Mesenchymal stem cell (in vitro differentiated cells and primary cell): ENCODE data around the gene MST1.

Source experiments
- DNase-seq: peaks from one replicate; pipeline ENCODE4 v3.0.0-alpha.2; 2013
- H2AFZ ChIP-seq: one replicate; pipeline ENCODE4 v1.6.1; 2013; ENCODE audit warnings: low read depth, mild to moderate bottlenecking, control low read depth, inconsistent platforms, low read length, moderate library complexity
- H2AK5ac ChIP-seq: 2 replicates; pipeline ENCODE4 v1.6.1; 2013; ENCODE audit warnings: low read length, moderate library complexity, mild to moderate bottlenecking, inconsistent platforms; ENCODE audit not compliant: severe bottlenecking
- H2BK120ac ChIP-seq: one replicate; pipeline ENCODE4 v1.6.1; 2013; ENCODE audit warnings: low read depth, mild to moderate bottlenecking, inconsistent platforms, low read length, moderate library complexity
- H2BK12ac ChIP-seq, 2 experiments: one replicate each; pipeline ENCODE4 v1.6.1; 2013; ENCODE audit warnings: inconsistent platforms in 2 of 2, low read length in 2 of 2, mild to moderate bottlenecking in 2 of 2, moderate library complexity in 2 of 2, control low read depth in 1 of 2
- H2BK15ac ChIP-seq: one replicate; pipeline ENCODE4 v1.6.1; 2013; ENCODE audit warnings: mild to moderate bottlenecking, low read depth, inconsistent platforms; ENCODE audit not compliant: poor library complexity, severe bottlenecking
- H2BK5ac ChIP-seq: 2 replicates; pipeline ENCODE4 v1.6.1; 2013; ENCODE audit warnings: low read depth, mild to moderate bottlenecking, low read length, control low read depth, inconsistent platforms; ENCODE audit not compliant: poor library complexity, severe bottlenecking
- H3K14ac ChIP-seq, 2 experiments: one replicate each; pipeline ENCODE4 v1.6.1; 2013; ENCODE audit warnings: inconsistent platforms in 2 of 2, low read length in 2 of 2, control low read depth in 1 of 2, mild to moderate bottlenecking in 1 of 2, moderate library complexity in 1 of 2
- H3K18ac ChIP-seq, 2 experiments: one replicate each; pipeline ENCODE4 v1.6.1; 2013; ENCODE audit warnings: inconsistent platforms in 2 of 2, low read length in 2 of 2, control low read depth in 1 of 2, low read depth in 1 of 2, mild to moderate bottlenecking in 1 of 2
- H3K23ac ChIP-seq, 2 experiments: one replicate each; pipeline ENCODE4 v1.6.1; 2013; ENCODE audit warnings: inconsistent platforms in 2 of 2, low read length in 2 of 2, mild to moderate bottlenecking in 2 of 2, moderate library complexity in 2 of 2, control low read depth in 1 of 2
- H3K27ac ChIP-seq: 2 replicates; pipeline ENCODE4 v1.5.1; 2013; ENCODE audit warnings: mild to moderate bottlenecking, moderate library complexity, low read length, control low read depth, inconsistent platforms; ENCODE audit not compliant: poor library complexity, severe bottlenecking
- H3K27me3 ChIP-seq, 2 experiments: 2 replicates each; pipeline versions ENCODE4 v1.6.1 to v1.7.0; 2013; ENCODE audit warnings: low read length in 2 of 2, mild to moderate bottlenecking in 2 of 2, moderate library complexity in 2 of 2, control low read depth in 1 of 2, inconsistent platforms in 1 of 2; ENCODE audit not compliant: control insufficient read depth in 1 of 2, insufficient read depth in 1 of 2
- H3K36me3 ChIP-seq, 2 experiments: 2 replicates each; pipeline versions ENCODE4 v1.6.1 to v1.7.0; 2013; ENCODE audit warnings: low read length in 2 of 2, control low read depth in 1 of 2, inconsistent platforms in 1 of 2, low read depth in 1 of 2, mild to moderate bottlenecking in 1 of 2; ENCODE audit not compliant: insufficient read depth in 2 of 2, control insufficient read depth in 1 of 2
- H3K4ac ChIP-seq, 2 experiments: one replicate each; pipeline ENCODE4 v1.6.1; 2013; ENCODE audit warnings: inconsistent platforms in 2 of 2, low read length in 2 of 2, mild to moderate bottlenecking in 2 of 2, moderate library complexity in 2 of 2, control low read depth in 1 of 2, low read depth in 1 of 2
- H3K4me1 ChIP-seq: 2 replicates; pipeline ENCODE4 v1.6.1; 2013; ENCODE audit warnings: low read depth, low read length, control low read depth; ENCODE audit not compliant: control insufficient read depth, insufficient read depth
- H3K4me2 ChIP-seq: 2 replicates; pipeline ENCODE4 v1.6.1; 2013; ENCODE audit warnings: low read length, mild to moderate bottlenecking, inconsistent platforms; ENCODE audit not compliant: poor library complexity, severe bottlenecking
- H3K4me3 ChIP-seq, 2 experiments: 2 replicates each; pipeline versions ENCODE4 v1.5.1 to v1.7.0; 2013; ENCODE audit warnings: low read length in 2 of 2, mild to moderate bottlenecking in 2 of 2, control low read depth in 1 of 2, low read depth in 1 of 2; ENCODE audit not compliant: insufficient read depth in 1 of 2
- H3K79me1 ChIP-seq: replicated peaks from 2 replicates; pipeline ENCODE4 v1.6.1; 2013; ENCODE audit warnings: mild to moderate bottlenecking, control low read depth, low read length, inconsistent platforms; ENCODE audit not compliant: poor library complexity, severe bottlenecking
- H3K9ac ChIP-seq: 2 replicates; pipeline ENCODE4 v1.7.0; 2013; ENCODE audit warnings: mild to moderate bottlenecking, low read length, moderate library complexity
- H3K9me3 ChIP-seq: 2 replicates; pipeline ENCODE4 v1.7.0; 2013; ENCODE audit warnings: mild to moderate bottlenecking, low read length; ENCODE audit not compliant: control insufficient read depth
- H4K8ac ChIP-seq: one replicate; pipeline ENCODE4 v1.6.1; 2013; ENCODE audit warnings: inconsistent platforms, mild to moderate bottlenecking, low read length, moderate library complexity
- H4K91ac ChIP-seq: one replicate; pipeline ENCODE4 v1.6.1; 2013; ENCODE audit warnings: mild to moderate bottlenecking, low read length, inconsistent platforms
- WGBS: methylation state at CpG from one replicate; pipeline ENCODE4 v1.1.7; 2013; ENCODE audit warnings: mixed read lengths; 5-methylcytosine and 5-hydroxymethylcytosine counted together

The MST1 gene

GRCh38 chr3:49725906-49726681, 36.8 kb upstream of the MST1 start:
- no peak overlapping the region for H2BK15ac ChIP-seq
- H3K27ac ChIP-seq, result no peak overlapping the region
- H3K9me3 ChIP-seq, result no peaks in the 10 kb centered on the region
- H3K23ac ChIP-seq, result no peak overlapping the region
- H3K14ac ChIP-seq, result no peak overlapping the region
- H2AFZ ChIP-seq, result no peak overlapping the region
- H3K4me3 ChIP-seq, result no peak overlapping the region
- peaks cover 37% of the 10 kb centered on the region for H3K79me1 ChIP-seq
- no peak overlapping the region for H2BK120ac ChIP-seq
- H3K36me3 ChIP-seq, result peaks cover 63 to 69% of the 10 kb centered on the region in 2 experiments
- no peak overlapping the region for H2BK12ac ChIP-seq
- no peak overlapping the region for H3K4ac ChIP-seq
- H4K8ac ChIP-seq, result no peak overlapping the region
- no peak for DNase-seq
- no peak overlapping the region for H3K4me2 ChIP-seq
- H3K18ac ChIP-seq, result no peak overlapping the region
- H3K4me1 ChIP-seq, result peaks cover 24% of the 10 kb centered on the region
- H2BK5ac ChIP-seq, result no peak overlapping the region
- H2AK5ac ChIP-seq, result no peak overlapping the region
- no peak overlapping the region for H4K91ac ChIP-seq
- no peaks in the 10 kb centered on the region for H3K27me3 ChIP-seq
- WGBS, result 96% methylated on average over 10 of the region's 11 CpGs
- H3K9ac ChIP-seq, result no peak overlapping the region

GRCh38 chr3:49724586-49724985, 35.3 kb upstream of the MST1 start:
- Histone ChIP-seq H3K4ac (peak overlapping the region in 1 of 2 experiments; percentile 92), H3K79me1 (peaks cover 36% of the 10 kb centered on the region), H3K9ac (peak overlapping the region; percentile 98), H3K23ac (peak overlapping the region in 1 of 2 experiments; percentile 29), H2BK15ac (no peak overlapping the region), H3K9me3 (no peaks in the 10 kb centered on the region), H3K27ac (peak overlapping the region; percentile 64), H3K4me1 (peaks cover 24% of the 10 kb centered on the region), H3K18ac (no peak overlapping the region), H3K27me3 (no peaks in the 10 kb centered on the region), H2AK5ac (peak overlapping the region; percentile 45), H4K91ac (no peak overlapping the region), H2BK5ac (no peak overlapping the region), H4K8ac (peak overlapping the region; percentile 71), H3K4me3 (peak overlapping the region in 1 of 2 experiments; percentile 79), H2AFZ (no peak overlapping the region), H3K4me2 (peak overlapping the region; percentile 84), H3K36me3 (peaks cover 62 to 66% of the 10 kb centered on the region in 2 experiments), H2BK120ac (no peak overlapping the region), H3K14ac (no peak overlapping the region), H2BK12ac (peak overlapping the region in 1 of 2 experiments; percentile 38)
- 69% methylated on average over 6 of the region's 6 CpGs for WGBS
- DNase-seq, result no peak

GRCh38 chr3:49723628-49724551, 34.6 kb upstream of the MST1 start, which contains the start of gene GMPPB:
TSS of gene GMPPB (minus strand) at chr3:49723951. CDS start at chr3:49723726, 225 bp downstream.
- Histone ChIP-seq H4K91ac (peak within 1 kb of the TSS; percentile 88), H2BK120ac (peak within 1 kb of the TSS; percentile 59), H3K4me3 (peak within 1 kb of the TSS; percentile 84 to 92), H3K18ac (peak within 1 kb of the TSS; percentile 76 to 88), H3K79me1 (peaks cover 38% of the 10 kb centered on the region), H2AK5ac (peak within 1 kb of the TSS; percentile 45), H3K9me3 (no peaks in the 10 kb centered on the region), H4K8ac (peak within 1 kb of the TSS; percentile 94), H3K4me1 (peaks cover 30% of the 10 kb centered on the region), H3K14ac (peak within 1 kb of the TSS in 1 of 2 experiments; percentile 88), H2BK12ac (peak within 1 kb of the TSS in 1 of 2 experiments; percentile 38), H2BK5ac (no peak within 1 kb of the TSS), H2AFZ (peak within 1 kb of the TSS; percentile 48), H3K4me2 (peak within 1 kb of the TSS; percentile 84), H3K9ac (peak within 1 kb of the TSS; percentile 98), H3K27me3 (no peaks in the 10 kb centered on the region), H3K23ac (peak within 1 kb of the TSS in 1 of 2 experiments; percentile 29), H3K27ac (peak within 1 kb of the TSS; percentile 64), H3K36me3 (peaks cover 64% of the 10 kb centered on the region in 2 experiments), H3K4ac (peak within 1 kb of the TSS; percentile 85 to 92), H2BK15ac (no peak within 1 kb of the TSS)
- 2% methylated on average over 90 of the region's 102 CpGs for WGBS
- peak; percentile 98 for DNase-seq
